H9 (cell line): ENCODE results near the gene TMOD4. TPM values are rescaled to one million over a fixed set of nuclear protein-coding genes. Genes with fewer than 3 reads are reported as not detected.

Experiments
- DNase-seq: peaks from one replicate; pipeline ENCODE4 v3.0.0-alpha.2; 2017
- H2AFZ ChIP-seq: one replicate; pipeline ENCODE4 v1.6.1; 2013; ENCODE audit warnings: mild to moderate bottlenecking, low read length, control low read depth, moderate library complexity
- H2AK5ac ChIP-seq: 2 replicates; pipeline ENCODE4 v1.6.1; 2013; ENCODE audit warnings: low read length, control low read depth, mixed read lengths; ENCODE audit not compliant: insufficient read length
- H2BK120ac ChIP-seq: one replicate; pipeline ENCODE4 v1.6.1; 2013; ENCODE audit warnings: low read depth, mild to moderate bottlenecking, low read length, control low read depth, inconsistent platforms; ENCODE audit not compliant: poor library complexity, severe bottlenecking
- H2BK12ac ChIP-seq: 2 replicates; pipeline ENCODE4 v1.6.1; 2013; ENCODE audit warnings: low read length, control low read depth, mixed read lengths, low read depth; ENCODE audit not compliant: insufficient read length
- H2BK15ac ChIP-seq: 2 replicates; pipeline ENCODE4 v1.6.1; 2013; ENCODE audit warnings: low read depth, low read length, control low read depth
- H2BK20ac ChIP-seq: one replicate; pipeline ENCODE4 v1.6.1; 2013; ENCODE audit warnings: low read depth, mild to moderate bottlenecking, low read length, control low read depth, inconsistent platforms; ENCODE audit not compliant: poor library complexity, severe bottlenecking
- H2BK5ac ChIP-seq: 2 replicates; pipeline ENCODE4 v1.6.1; 2013; ENCODE audit warnings: low read length, control low read depth, mixed read lengths; ENCODE audit not compliant: insufficient read length
- H3K14ac ChIP-seq: 2 replicates; pipeline ENCODE4 v1.6.1; 2013; ENCODE audit warnings: low read length, control low read depth; ENCODE audit not compliant: insufficient read depth
- H3K18ac ChIP-seq: 2 replicates; pipeline ENCODE4 v1.6.1; 2013; ENCODE audit warnings: low read depth, mild to moderate bottlenecking, mixed read lengths, low read length, control low read depth; ENCODE audit not compliant: insufficient read length
- H3K23ac ChIP-seq: 2 replicates; pipeline ENCODE4 v1.6.1; 2013; ENCODE audit warnings: low read length, control low read depth, mixed read lengths, low read depth; ENCODE audit not compliant: insufficient read length
- H3K23me2 ChIP-seq: 2 replicates; pipeline ENCODE4 v1.6.1; 2013; ENCODE audit warnings: low read depth, mild to moderate bottlenecking, mixed read lengths, low read length, control low read depth; ENCODE audit not compliant: insufficient read length, poor library complexity, severe bottlenecking
- H3K27ac ChIP-seq: 2 replicates; pipeline ENCODE4 v1.5.1; 2013; ENCODE audit warnings: low read length, control low read depth, mixed read lengths, low read depth; ENCODE audit not compliant: insufficient read length
- H3K27me3 ChIP-seq: 2 replicates; pipeline ENCODE4 v1.6.1; 2013; ENCODE audit warnings: low read length, control low read depth, inconsistent platforms; ENCODE audit not compliant: insufficient read depth
- H3K4ac ChIP-seq: 2 replicates; pipeline ENCODE4 v1.6.1; 2013; ENCODE audit warnings: low read depth, mild to moderate bottlenecking, control low read depth, inconsistent platforms, low read length, moderate library complexity
- H3K4me1 ChIP-seq: 2 replicates; pipeline ENCODE4 v1.6.1; 2013; ENCODE audit warnings: low read length, control low read depth, inconsistent platforms; ENCODE audit not compliant: insufficient read depth
- H3K4me2 ChIP-seq: 2 replicates; pipeline ENCODE4 v1.6.1; 2013; ENCODE audit warnings: low read length, control low read depth, mixed read lengths; ENCODE audit not compliant: insufficient read length, insufficient read depth
- H3K56ac ChIP-seq: 2 replicates; pipeline ENCODE4 v1.6.1; 2013; ENCODE audit warnings: low read depth, mild to moderate bottlenecking, mixed read lengths, low read length, control low read depth; ENCODE audit not compliant: insufficient read length
- H3K79me1 ChIP-seq: 2 replicates; pipeline ENCODE4 v1.6.1; 2013; ENCODE audit warnings: low read depth, mild to moderate bottlenecking, moderate library complexity, low read length, control low read depth, inconsistent platforms; ENCODE audit not compliant: insufficient read depth, poor library complexity, severe bottlenecking
- H3K79me2 ChIP-seq: 2 replicates; pipeline ENCODE4 v1.6.1; 2013; ENCODE audit warnings: low read length, control low read depth, inconsistent platforms; ENCODE audit not compliant: insufficient read depth
- H3K9ac ChIP-seq: 2 replicates; pipeline ENCODE4 v1.6.1; 2013; ENCODE audit warnings: low read length, control low read depth, mixed read lengths; ENCODE audit not compliant: insufficient read length; ENCODE audit errors: extremely low read depth
- H3K9me3 ChIP-seq: one replicate; pipeline ENCODE4 v1.6.1; 2013; ENCODE audit warnings: low read depth, low read length, inconsistent platforms; ENCODE audit not compliant: control insufficient read depth
- H3T11ph ChIP-seq: one replicate; pipeline ENCODE4 v1.6.1; 2013; ENCODE audit warnings: mild to moderate bottlenecking, low read length, control low read depth, inconsistent platforms
- H4K20me1 ChIP-seq: one replicate; pipeline ENCODE4 v1.6.1; 2013; ENCODE audit not compliant: control insufficient read depth, insufficient read length, insufficient read depth
- H4K5ac ChIP-seq: 2 replicates; pipeline ENCODE4 v1.6.1; 2013; ENCODE audit warnings: low read depth, mild to moderate bottlenecking, mixed read lengths, low read length, control low read depth; ENCODE audit not compliant: insufficient read length
- H4K8ac ChIP-seq: replicated peaks from 2 replicates; pipeline ENCODE4 v1.6.1; 2013; ENCODE audit warnings: low read length, control low read depth, mixed read lengths, low read depth; ENCODE audit not compliant: insufficient read length
- H4K91ac ChIP-seq: 2 replicates; pipeline ENCODE4 v1.6.1; 2013; ENCODE audit warnings: low read depth, mild to moderate bottlenecking, moderate library complexity, mixed read lengths, low read length, control low read depth; ENCODE audit not compliant: insufficient read length
- H3K27ac Mint-ChIP-seq, 3 experiments: 2 replicates in 2 of 3; 3 replicates in 1 of 3; pipeline ENCODE4 v1.8.0; 2020 to 2021; ENCODE audit warnings: mixed read lengths in 3 of 3, mild to moderate bottlenecking in 1 of 3, moderate library complexity in 1 of 3
- H3K27me3 Mint-ChIP-seq: 2 replicates; pipeline ENCODE4 v1.8.0; 2021; ENCODE audit warnings: low read depth, mild to moderate bottlenecking, moderate library complexity, mixed read lengths
- H3K36me3 Mint-ChIP-seq, 3 experiments: 2 replicates in 2 of 3; 3 replicates in 1 of 3; pipeline ENCODE4 v1.8.0; 2020 to 2021; ENCODE audit warnings: low read depth in 3 of 3, mixed read lengths in 3 of 3; ENCODE audit not compliant: insufficient read depth in 1 of 3
- H3K4me1 Mint-ChIP-seq, 2 experiments: 2 replicates each; pipeline ENCODE4 v1.8.0; 2020; ENCODE audit warnings: mixed read lengths in 2 of 2
- H3K4me3 Mint-ChIP-seq, 2 experiments: 2 replicates in 1 of 2; 3 replicates in 1 of 2; pipeline ENCODE4 v1.8.0; 2020 to 2021; ENCODE audit warnings: mild to moderate bottlenecking in 2 of 2, mixed read lengths in 2 of 2, moderate library complexity in 1 of 2
- H3K9me3 Mint-ChIP-seq, 2 experiments: 2 replicates in 1 of 2; 3 replicates in 1 of 2; pipeline ENCODE4 v1.8.0; 2020; ENCODE audit warnings: mild to moderate bottlenecking in 2 of 2, mixed read lengths in 2 of 2, moderate library complexity in 1 of 2
- WGBS: extraction: QIAGEN DNeasy Blood & Tissue Kit; methylation state at CpG from one replicate; pipeline ENCODE4 v1.1.7; 2013; ENCODE audit warnings: missing lambda C conversion rate, low lambda C conversion rate, mixed read lengths; ENCODE audit not compliant: insufficient read length; ENCODE audit errors: extremely low coverage; 5-methylcytosine and 5-hydroxymethylcytosine counted together
- total RNA-seq: library from RNA; stranded (reverse); gene quantifications from 2 replicates; pipeline ENCODE4 v1.2.1, GENCODE V29; 2021
- TF ChIP-seq, protein P1 (sequence below): fragments of 200-600 bp; sonication (generic); conservative IDR thresholded peaks from 3 replicates; pipeline ENCODE4 v1.8.0; 2021; ENCODE audit warnings: antibody characterized with exemption, mild to moderate bottlenecking

The TMOD4 gene
- total RNA-seq, 1 experiment from 2014 or later = 0.42 TPM

DNA sequence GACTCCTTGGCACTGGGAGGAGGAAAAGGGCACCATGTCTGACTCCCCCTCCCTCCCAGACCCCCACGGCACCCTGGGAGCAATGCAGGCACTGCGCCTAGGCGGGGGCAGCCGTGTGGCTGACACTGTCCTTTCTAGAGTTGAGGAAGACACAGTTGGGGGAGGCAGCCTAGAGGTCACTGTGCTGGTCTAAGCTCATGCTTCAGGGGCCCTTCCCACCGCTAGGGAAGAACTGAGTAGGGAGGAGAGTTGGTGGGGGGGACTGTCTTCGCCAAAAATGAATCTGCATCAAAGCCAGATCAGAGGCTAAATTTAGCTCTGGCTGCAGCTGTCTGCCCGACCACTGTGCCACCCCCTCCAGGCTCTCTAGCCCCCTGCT, 32.7 kb downstream of the TMOD4 start:
- peaks cover 26% of the 10 kb centered on the region for H3K27me3 Mint-ChIP-seq
- H3T11ph ChIP-seq = no peak overlapping the region
- no peak overlapping the region for H2BK5ac ChIP-seq
- H2BK120ac ChIP-seq = no peak overlapping the region
- H4K91ac ChIP-seq = no peak overlapping the region
- H2BK20ac ChIP-seq = no peak overlapping the region
- peaks cover 34 to 43% of the 10 kb centered on the region in 2 experiments for H3K4me1 Mint-ChIP-seq
- H3K23me2 ChIP-seq = peaks cover 24% of the 10 kb centered on the region
- no peak overlapping the region for H3K23ac ChIP-seq
- TF ChIP-seq, protein P1, sequence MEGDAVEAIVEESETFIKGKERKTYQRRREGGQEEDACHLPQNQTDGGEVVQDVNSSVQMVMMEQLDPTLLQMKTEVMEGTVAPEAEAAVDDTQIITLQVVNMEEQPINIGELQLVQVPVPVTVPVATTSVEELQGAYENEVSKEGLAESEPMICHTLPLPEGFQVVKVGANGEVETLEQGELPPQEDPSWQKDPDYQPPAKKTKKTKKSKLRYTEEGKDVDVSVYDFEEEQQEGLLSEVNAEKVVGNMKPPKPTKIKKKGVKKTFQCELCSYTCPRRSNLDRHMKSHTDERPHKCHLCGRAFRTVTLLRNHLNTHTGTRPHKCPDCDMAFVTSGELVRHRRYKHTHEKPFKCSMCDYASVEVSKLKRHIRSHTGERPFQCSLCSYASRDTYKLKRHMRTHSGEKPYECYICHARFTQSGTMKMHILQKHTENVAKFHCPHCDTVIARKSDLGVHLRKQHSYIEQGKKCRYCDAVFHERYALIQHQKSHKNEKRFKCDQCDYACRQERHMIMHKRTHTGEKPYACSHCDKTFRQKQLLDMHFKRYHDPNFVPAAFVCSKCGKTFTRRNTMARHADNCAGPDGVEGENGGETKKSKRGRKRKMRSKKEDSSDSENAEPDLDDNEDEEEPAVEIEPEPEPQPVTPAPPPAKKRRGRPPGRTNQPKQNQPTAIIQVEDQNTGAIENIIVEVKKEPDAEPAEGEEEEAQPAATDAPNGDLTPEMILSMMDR = no peak
- no peak overlapping the region for H3K27ac Mint-ChIP-seq
- peaks cover 4% of the 10 kb centered on the region for H4K20me1 ChIP-seq
- DNase-seq = no peak
- no peak overlapping the region for H3K14ac ChIP-seq
- H3K79me1 ChIP-seq = no peaks in the 10 kb centered on the region
- peaks cover 5 to 10% (median 8%) of the 10 kb centered on the region in 3 experiments; a peak in 4 of 7 replicates for H3K36me3 Mint-ChIP-seq
- WGBS = no CpG with 5 or more reads among the region's 7 CpGs
- no peak overlapping the region for H3K9ac ChIP-seq
- no peak overlapping the region for H4K5ac ChIP-seq
- H2AFZ ChIP-seq = no peak overlapping the region
- no peaks in the 10 kb centered on the region; the same call in 1 of the 2 replicates for H3K27me3 ChIP-seq
- H3K9me3 Mint-ChIP-seq = no peaks in the 10 kb centered on the region
- peak overlapping the region; percentile 90 for H3K4me2 ChIP-seq
- H4K8ac ChIP-seq = no peak overlapping the region
- no peaks in the 10 kb centered on the region for H3K9me3 ChIP-seq
- 0 out of 5 replicates have a peak overlapping the region, but pooled peaks of 1 of the 2 experiments have one; percentile 24 for H3K4me3 Mint-ChIP-seq
- H2BK15ac ChIP-seq = no peak overlapping the region; the same call in 1 of the 2 replicates
- no peaks in the 10 kb centered on the region for H3K79me2 ChIP-seq
- H3K18ac ChIP-seq = no peak overlapping the region
- H3K27ac ChIP-seq = no peak overlapping the region
- H2AK5ac ChIP-seq = no peak overlapping the region
- no peak overlapping the region for H3K4ac ChIP-seq
- no peak overlapping the region for H3K56ac ChIP-seq
- H2BK12ac ChIP-seq = no peak overlapping the region
- peaks cover 22% of the 10 kb centered on the region; the same call in 1 of the 2 replicates for H3K4me1 ChIP-seq
